K562 (cell line): Measurements from ENCODE around the gene ZC3H10. TPM values are rescaled to one million over a fixed set of nuclear protein-coding genes. Genes with fewer than 3 reads are reported as not detected.

Experiments used
- ARNT ChIP-seq, 2 experiments: fragments of 450-650 bp; IDR thresholded peaks; 2 replicates each; pipeline ENCODE4 v1.6.1; 2016; ENCODE audit warnings: mild to moderate bottlenecking in 1 of 2
- CHCHD3 ChIP-seq: fragments of 250-450 bp; sonication (Bioruptor Pico); IDR thresholded peaks from 2 replicates; pipeline ENCODE4 v2.1.2; 2022; ENCODE audit warnings: mild to moderate bottlenecking
- E2F6 ChIP-seq, 2 experiments: IDR thresholded peaks; 2 replicates each; pipeline ENCODE4 v1.6.1; 2011; ENCODE audit warnings: borderline replicate concordance in 1 of 2, control low read depth in 1 of 2, low read depth in 1 of 2, low read length in 1 of 2, mild to moderate bottlenecking in 1 of 2, mixed read lengths in 1 of 2, moderate library complexity in 1 of 2; ENCODE audit not compliant: insufficient read depth in 1 of 2, insufficient read length in 1 of 2, poor library complexity in 1 of 2, severe bottlenecking in 1 of 2; ENCODE audit errors: extremely low read depth in 1 of 2
- ETV1 ChIP-seq: fragments of 450-650 bp; conservative IDR thresholded peaks from 2 replicates; pipeline ENCODE4 v1.6.1; 2016; ENCODE audit warnings: missing genetic modification characterization, control low read depth, low read depth, missing compliant biosample characterization
- HEY1 ChIP-seq: fragments of 250-450 bp; sonication (Bioruptor Pico); IDR thresholded peaks from 2 replicates; pipeline ENCODE4 v1.5.0; 2020; ENCODE audit warnings: mild to moderate bottlenecking, moderate library complexity, borderline replicate concordance
- IFI16 ChIP-seq: fragments of 250-450 bp; sonication (Bioruptor Pico); IDR thresholded peaks from 2 replicates; pipeline ENCODE4 v2.1.2; 2022; ENCODE audit warnings: mild to moderate bottlenecking, inconsistent platforms
- MLX ChIP-seq, 2 experiments: fragments of 450-650 bp in 1 of 2; sonication (generic) in 1 of 2; formaldehyde crosslinking; conservative IDR thresholded peaks; 2 replicates each; pipeline versions ENCODE4 v1.4.0 to v1.8.1; 2020 to 2022; ENCODE audit warnings: mild to moderate bottlenecking in 1 of 2, missing genetic modification reagents in 1 of 2
- NFIX ChIP-seq: fragments of 250-450 bp; sonication (Bioruptor Pico); IDR thresholded peaks from 2 replicates; pipeline ENCODE4 v1.4.0; 2020; ENCODE audit warnings: low read depth, mild to moderate bottlenecking, moderate library complexity
- PRMT5 ChIP-seq: sonication (generic); formaldehyde crosslinking; IDR thresholded peaks from 2 replicates; pipeline ENCODE4 v1.5.0; 2020; ENCODE audit warnings: missing genetic modification reagents
- RERE ChIP-seq: sonication (generic); formaldehyde crosslinking; IDR thresholded peaks from 2 replicates; pipeline ENCODE4 v1.8.0; 2023; ENCODE audit warnings: missing genetic modification reagents, mild to moderate bottlenecking, borderline replicate concordance
- RNF219 ChIP-seq: fragments of 250-450 bp; sonication (Bioruptor Pico); IDR thresholded peaks from 2 replicates; pipeline ENCODE4 v1.5.0; 2022; ENCODE audit warnings: mild to moderate bottlenecking
- STAG1 ChIP-seq: sonication (generic); formaldehyde crosslinking; IDR thresholded peaks from 2 replicates; pipeline ENCODE4 v1.5.0; 2020; ENCODE audit warnings: missing genetic modification reagents, borderline replicate concordance
- SUPT5H ChIP-seq: fragments of 450-650 bp; IDR thresholded peaks from 2 replicates; pipeline ENCODE4 v1.6.1; 2016
- TBL1XR1 ChIP-seq, 2 experiments: IDR thresholded peaks; 2 replicates each; pipeline ENCODE4 v1.6.1; 2012; ENCODE audit warnings: improper control_type of control experiment in 2 of 2, low read length in 2 of 2, mild to moderate bottlenecking in 1 of 2
- ZNF175 ChIP-seq: fragments of 200-800 bp; sonication (Bioruptor generic); IDR thresholded peaks from 2 replicates; pipeline ENCODE4 v1.6.1; 2016; ENCODE audit warnings: low read depth, mild to moderate bottlenecking, missing genetic modification characterization, missing compliant biosample characterization
- ZNF324 ChIP-seq: fragments of 250-450 bp; sonication (Bioruptor Pico); IDR thresholded peaks from 2 replicates; pipeline ENCODE4 v1.4.0; 2020; ENCODE audit warnings: mild to moderate bottlenecking
- ZNF408 ChIP-seq: fragments of 250-450 bp; sonication (Bioruptor Pico); IDR thresholded peaks from 2 replicates; pipeline ENCODE4 v1.4.0; 2020; ENCODE audit warnings: low read depth, mild to moderate bottlenecking, moderate library complexity
- ZNF445 ChIP-seq: fragments of 250-450 bp; sonication (Bioruptor Pico); IDR thresholded peaks from 2 replicates; pipeline ENCODE4 v1.4.0; 2020; ENCODE audit warnings: low read depth, mild to moderate bottlenecking, moderate library complexity
- polyA plus RNA-seq, 8 experiments: library from polyadenylated mRNA; depleted of rRNA in 4 of 8; stranded (reverse) in 5 of 8; unstranded in 3 of 8; fragments of >200 nt; fragmentation: Nextera tagmentation in 2 of 8; fragmentation: Illumina TruSeq in 1 of 8; extraction: Ambion mirVana in 2 of 8; extraction: Trizol in 1 of 8; gene quantifications; 2 replicates each; pipeline versions ENCODE4 v1.2.1 to v1.2.3, GENCODE V29; 2011 to 2014; ENCODE audit warnings: inconsistent platforms in 1 of 8, missing spikeins in 1 of 8
- total RNA-seq, 7 experiments: library from RNA; depleted of rRNA in 6 of 7; stranded (reverse); fragments of >200 nt in 6 of 7; fragmentation: Illumina TruSeq in 2 of 7; extraction: Trizol in 2 of 7; gene quantifications; 2 replicates each; pipeline versions ENCODE4 v1.2.1 to v1.2.3, GENCODE V29; 2011 to 2021; ENCODE audit warnings: low replicate concordance in 1 of 7

Gene ZC3H10
- total and polyA plus RNA-seq, 9 of the 15 experiments (the other 6 are each of a cell fraction or from before 2014, with no cell fraction given): 0.31 to 4.1 (median 1.6) TPM

GRCh38 chr12:56104109-56104814 lies 13.8 kb upstream of the ZC3H10 start, which contains the start of gene PA2G4 (continued):
- TF ChIP-seq ZNF324 (CRISPR knock-in tag): no peak
- 0 out of 2 replicates have a peak, but pooled peaks have one; percentile 42 for TF ChIP-seq ETV1 (tag)
- TF ChIP-seq TBL1XR1 (IDR thresholded peaks at IDR 0.05; ENCODE audit: low read length in 2 of 2): peak in 1 of 2 experiments; percentile 20; a peak in 1 of 4 replicates
- TF ChIP-seq ZNF445 (CRISPR knock-in tag): no peak
- peak; percentile 68; the same call in 1 of the 2 replicates for TF ChIP-seq RNF219 (CRISPR knock-in tag)
- TF ChIP-seq ZNF408: no peak
- peak in 1 of 2 experiments; percentile 59; a peak in 2 of 4 replicates for TF ChIP-seq ARNT (IDR thresholded peaks at IDR 0.05)
- TF ChIP-seq PRMT5 (CRISPR knock-in tag): no peak; the same call in 1 of the 2 replicates
- TF ChIP-seq SUPT5H: peak; percentile 90
- no peak for TF ChIP-seq IFI16 (CRISPR knock-in tag)
- TF ChIP-seq CHCHD3 (CRISPR knock-in tag): no peak
- TF ChIP-seq RERE (CRISPR knock-in tag): no peak
- no peak for TF ChIP-seq HEY1 (CRISPR knock-in tag)
- peak; percentile 95 to 97 for TF ChIP-seq E2F6 (IDR thresholded peaks at IDR 0.05; ENCODE audit: borderline replicate concordance in 1 of 2, extremely low read depth in 1 of 2, insufficient read depth in 1 of 2, insufficient read length in 1 of 2, low read depth in 1 of 2, low read length in 1 of 2, poor library complexity in 1 of 2, severe bottlenecking in 1 of 2)
- TF ChIP-seq ZNF175: no peak
- no peak for TF ChIP-seq NFIX (CRISPR knock-in tag)
- TF ChIP-seq STAG1 (CRISPR knock-in tag): no peak
- TF ChIP-seq MLX (CRISPR knock-in tag; conservative IDR thresholded peaks at IDR 0.05): no peak
